IMR-90 (cell line): ENCODE data around the gene NEO1. TPM values are rescaled to one million over a fixed set of nuclear protein-coding genes. Genes with fewer than 3 reads are reported as not detected.

Source experiments
- ATAC-seq: fragments of 200-7000 bp; cut with Tn5 transposase; 2 replicates; pipeline ENCODE4 v1.9.1; 2020; ENCODE audit warnings: low read depth, mild to moderate bottlenecking, moderate library complexity
- BruUV-seq: library from RNA; stranded (reverse); fragments of 400-500 nt; replicated peaks from 2 replicates; lab custom pipeline; 2021; lab: Mats Ljungman, UMichigan
- CTCF ChIA-PET: fragments of 300-600 bp; formaldehyde crosslinking; extraction: SDS; loops from one replicate; lab custom pipeline; 2021; ENCODE audit warnings: antibody characterized with exemption; lab: Yijun Ruan, JAX
- POLR2A ChIA-PET: fragments of 300-600 bp; sonication (Branson Sonifier 250); formaldehyde crosslinking; loops from one replicate; lab custom pipeline; 2022; ENCODE audit warnings: antibody characterized with exemption; ENCODE audit not compliant: unreplicated experiment; lab: Charles Lee
- DNase-seq: peaks from one replicate; pipeline ENCODE4 v3.0.0; 2013
- H2AFZ ChIP-seq: replicated peaks from 2 replicates; pipeline ENCODE3; 2013; ENCODE audit warnings: low read length, mild to moderate bottlenecking; ENCODE audit not compliant: poor library complexity
- H2AK5ac ChIP-seq: 2 replicates; pipeline ENCODE4 v1.6.1; 2013; ENCODE audit warnings: low read depth, low read length, inconsistent platforms
- H2AK9ac ChIP-seq: replicated peaks from 2 replicates; pipeline ENCODE3; 2013; ENCODE audit warnings: mild to moderate bottlenecking, low read depth, low read length, moderate library complexity; ENCODE audit not compliant: poor library complexity
- H2BK120ac ChIP-seq: 2 replicates; pipeline ENCODE4 v1.6.1; 2013; ENCODE audit warnings: low read depth, low read length, inconsistent platforms
- H2BK15ac ChIP-seq: 3 replicates; pipeline ENCODE4 v1.6.1; 2013; ENCODE audit warnings: low read depth, low read length, inconsistent platforms
- H2BK20ac ChIP-seq: 2 replicates; pipeline ENCODE4 v1.6.1; 2013; ENCODE audit warnings: low read depth, mild to moderate bottlenecking, inconsistent platforms, low read length, moderate library complexity
- H2BK5ac ChIP-seq: 2 replicates; pipeline ENCODE4 v1.6.1; 2013; ENCODE audit warnings: mild to moderate bottlenecking, low read depth, low read length, inconsistent platforms; ENCODE audit not compliant: poor library complexity, severe bottlenecking
- H3K14ac ChIP-seq: replicated peaks from 2 replicates; pipeline ENCODE4 v1.6.1; 2013; ENCODE audit warnings: low read depth, low read length, inconsistent platforms
- H3K18ac ChIP-seq: 2 replicates; pipeline ENCODE4 v1.6.1; 2013; ENCODE audit warnings: low read depth, low read length, control low read depth
- H3K23ac ChIP-seq: 2 replicates; pipeline ENCODE4 v1.6.1; 2013; ENCODE audit warnings: low read depth, low read length, inconsistent platforms
- H3K27ac ChIP-seq: 2 replicates; pipeline ENCODE4 v1.5.1; 2013; ENCODE audit warnings: mild to moderate bottlenecking, control low read depth, low read length; ENCODE audit not compliant: insufficient read depth
- H3K27me3 ChIP-seq: 2 replicates; pipeline ENCODE4 v1.6.1; 2013; ENCODE audit warnings: low read length; ENCODE audit not compliant: control insufficient read depth, insufficient read depth
- H3K36me3 ChIP-seq: 2 replicates; pipeline ENCODE4 v1.6.1; 2013; ENCODE audit warnings: low read length, mixed read lengths; ENCODE audit not compliant: control insufficient read depth, insufficient read depth
- H3K4ac ChIP-seq: 2 replicates; pipeline ENCODE4 v1.6.1; 2013; ENCODE audit warnings: low read depth, low read length, inconsistent platforms
- H3K4me1 ChIP-seq: 2 replicates; pipeline ENCODE4 v1.6.1; 2013; ENCODE audit warnings: low read length, mixed read lengths; ENCODE audit not compliant: control insufficient read depth, insufficient read depth
- H3K4me2 ChIP-seq: 2 replicates; pipeline ENCODE4 v1.6.1; 2013; ENCODE audit warnings: low read depth, mild to moderate bottlenecking, control low read depth, low read length, moderate library complexity
- H3K4me3 ChIP-seq: 2 replicates; pipeline ENCODE4 v1.5.1; 2013; ENCODE audit warnings: low read depth, mild to moderate bottlenecking, control low read depth, low read length, moderate library complexity; ENCODE audit not compliant: insufficient read depth
- H3K56ac ChIP-seq: 2 replicates; pipeline ENCODE4 v1.6.1; 2013; ENCODE audit warnings: low read length, inconsistent platforms; ENCODE audit not compliant: insufficient read depth; ENCODE audit errors: extremely low read depth
- H3K79me1 ChIP-seq, 2 experiments: 2 replicates each; pipeline ENCODE4 v1.6.1; 2013; ENCODE audit warnings: low read length in 2 of 2, inconsistent platforms in 1 of 2, low read depth in 1 of 2
- H3K9ac ChIP-seq: 2 replicates; pipeline ENCODE4 v1.6.1; 2013; ENCODE audit warnings: low read depth, low read length, control low read depth
- H3K9me1 ChIP-seq: 2 replicates; pipeline ENCODE4 v1.6.1; 2013; ENCODE audit warnings: low read length, inconsistent platforms; ENCODE audit not compliant: insufficient read depth
- H3K9me3 ChIP-seq: 2 replicates; pipeline ENCODE4 v1.6.1; 2013; ENCODE audit warnings: low read length; ENCODE audit not compliant: control insufficient read depth, insufficient read depth
- H4K20me1 ChIP-seq: 2 replicates; pipeline ENCODE4 v1.6.1; 2013; ENCODE audit warnings: low read length, inconsistent platforms; ENCODE audit not compliant: insufficient read depth
- H4K5ac ChIP-seq: 2 replicates; pipeline ENCODE4 v1.6.1; 2013; ENCODE audit warnings: mild to moderate bottlenecking, low read depth, low read length, control low read depth
- H4K8ac ChIP-seq, 2 experiments: 2 replicates each; pipeline ENCODE4 v1.6.1; 2013; ENCODE audit warnings: low read depth in 2 of 2, low read length in 2 of 2, control low read depth in 1 of 2, inconsistent platforms in 1 of 2
- H4K91ac ChIP-seq: 2 replicates; pipeline ENCODE4 v1.6.1; 2013; ENCODE audit warnings: low read depth, low read length, inconsistent platforms; ENCODE audit not compliant: insufficient read depth
- CHD1 ChIP-seq: IDR thresholded peaks from 2 replicates; pipeline ENCODE4 v1.6.1; 2012; ENCODE audit warnings: low read depth, low read length, improper control_type of control experiment
- FOS ChIP-seq: fragments of 150-350 bp; IDR thresholded peaks from 2 replicates; pipeline ENCODE4 v1.6.1; 2016; ENCODE audit warnings: low read depth, low read length
- RFX5 ChIP-seq: IDR thresholded peaks from 2 replicates; pipeline ENCODE4 v1.8.0; 2012; ENCODE audit warnings: low read depth, mild to moderate bottlenecking, low read length, moderate library complexity
- WGBS, 2 experiments: methylation state at CpG; one replicate each; pipeline versions ENCODE4 v1.1.5 to v1.1.7; 2013; ENCODE audit warnings: missing lambda C conversion rate in 2 of 2; ENCODE audit not compliant: insufficient read length in 1 of 2; ENCODE audit errors: extremely low coverage in 2 of 2; 5-methylcytosine and 5-hydroxymethylcytosine counted together
- dilution Hi-C: fragments of 300-500 bp; cut with HindIII; formaldehyde crosslinking; loops from one replicate; pipeline ENCODE4 v1.14.3; 2018; ENCODE audit warnings: low sequenced_read_pairs; ENCODE audit not compliant: unreplicated experiment
- in situ Hi-C: fragments of 300-500 bp; cut with MboI; formaldehyde crosslinking; loops from 3 replicates; pipeline ENCODE4 v1.14.3; 2019; ENCODE audit warnings: low sequenced_read_pairs, inconsistent platforms, mixed read lengths
- intact Hi-C: fragments of 100-400 bp; cut with micrococcal nuclease; formaldehyde crosslinking; loops from 2 replicates; pipeline ENCODE4 v1.10.0; 2022
- polyA plus RNA-seq, 3 experiments: library from polyadenylated mRNA; depleted of rRNA; stranded (reverse); fragments of >200 nt; gene quantifications; 2 replicates each; pipeline ENCODE4 v1.2.3, GENCODE V29; 2012; ENCODE audit warnings: low replicate concordance in 1 of 3
- total RNA-seq: library from RNA; depleted of rRNA; stranded (reverse); fragments of >200 nt; gene quantifications from 2 replicates; pipeline ENCODE4 v1.2.3, GENCODE V29; 2012

The NEO1 gene
- total and polyA plus RNA-seq, 2 of the 4 experiments (the other 2 are of a cell fraction): 16.3 to 18.5 TPM

- TF ChIP-seq FOS: no peak
Measured at GRCh38 chr15:73226093-73226814, 174.0 kb downstream of the NEO1 start (continued).

- WGBS, 2 experiments: no CpG with 5 or more reads among the region's 6 CpGs
- ChIA-PET CTCF (no interaction called here), POLR2A (no interaction called here)
- peak overlapping the region; percentile 46; the same call in 1 of the 2 replicates for H3K4ac ChIP-seq
- no peak for TF ChIP-seq CHD1
- no peak for TF ChIP-seq RFX5
- no peak overlapping the region for H4K8ac ChIP-seq
- in situ Hi-C loops (no loop called here), dilution Hi-C loops (no loop called here), intact Hi-C loops (no loop called here)
- H2AFZ ChIP-seq: no peak overlapping the region
- ATAC-seq (0 out of 2 replicates have a peak, but pooled peaks have one; percentile 9), DNase-seq (no peak)
- no peak overlapping the region for H2BK5ac ChIP-seq
- BruUV-seq: no TSS peak
- no peaks in the 10 kb centered on the region for H3K27me3 ChIP-seq
- peaks cover 11% of the 10 kb centered on the region for H3K9me1 ChIP-seq
- 0 out of 2 replicates have a peak overlapping the region, but pooled peaks have one; percentile 36 for H3K18ac ChIP-seq
- H3K4me1 ChIP-seq: peaks cover 10% of the 10 kb centered on the region
- peaks cover 0 to 2% of the 10 kb centered on the region in 2 experiments; a peak in 2 of 4 replicates for H3K79me1 ChIP-seq
- H4K91ac ChIP-seq: no peak overlapping the region
- H3K56ac ChIP-seq: no peak overlapping the region
- no peak overlapping the region for H3K14ac ChIP-seq
- no peak overlapping the region for H3K23ac ChIP-seq
- H2AK9ac ChIP-seq: no peak overlapping the region
- H3K9ac ChIP-seq: no peak overlapping the region
- no peak overlapping the region for H2BK15ac ChIP-seq
- H3K27ac ChIP-seq: no peak overlapping the region
- no peak overlapping the region for H2BK120ac ChIP-seq
- H2BK20ac ChIP-seq: no peak overlapping the region; the same call in 1 of the 2 replicates
- no peak overlapping the region for H3K4me3 ChIP-seq
- no peaks in the 10 kb centered on the region for H3K36me3 ChIP-seq
- H2AK5ac ChIP-seq: no peak overlapping the region
- no peak overlapping the region for H3K4me2 ChIP-seq
- H4K5ac ChIP-seq: no peak overlapping the region
- H4K20me1 ChIP-seq: peaks cover 3% of the 10 kb centered on the region; the same call in 1 of the 2 replicates
- H3K9me3 ChIP-seq: no peaks in the 10 kb centered on the region
Measured at GRCh38 chr15:73227433-73228056, 175.3 kb downstream of the NEO1 start.
